GM12874 (cell line): ENCODE measurements around the gene GPRASP1.

Experiments
- TF ChIP-seq, protein P1 (sequence below): IDR thresholded peaks from 2 replicates; pipeline ENCODE4 v1.5.1; 2011; ENCODE audit warnings: low read depth, mild to moderate bottlenecking, control low read depth, low read length, moderate library complexity; ENCODE audit not compliant: insufficient read depth

GPRASP1 gene

GRCh38 chrX:102684772-102685520 is 33.7 kb downstream of the GPRASP1 start:
- TF ChIP-seq, protein P1, sequence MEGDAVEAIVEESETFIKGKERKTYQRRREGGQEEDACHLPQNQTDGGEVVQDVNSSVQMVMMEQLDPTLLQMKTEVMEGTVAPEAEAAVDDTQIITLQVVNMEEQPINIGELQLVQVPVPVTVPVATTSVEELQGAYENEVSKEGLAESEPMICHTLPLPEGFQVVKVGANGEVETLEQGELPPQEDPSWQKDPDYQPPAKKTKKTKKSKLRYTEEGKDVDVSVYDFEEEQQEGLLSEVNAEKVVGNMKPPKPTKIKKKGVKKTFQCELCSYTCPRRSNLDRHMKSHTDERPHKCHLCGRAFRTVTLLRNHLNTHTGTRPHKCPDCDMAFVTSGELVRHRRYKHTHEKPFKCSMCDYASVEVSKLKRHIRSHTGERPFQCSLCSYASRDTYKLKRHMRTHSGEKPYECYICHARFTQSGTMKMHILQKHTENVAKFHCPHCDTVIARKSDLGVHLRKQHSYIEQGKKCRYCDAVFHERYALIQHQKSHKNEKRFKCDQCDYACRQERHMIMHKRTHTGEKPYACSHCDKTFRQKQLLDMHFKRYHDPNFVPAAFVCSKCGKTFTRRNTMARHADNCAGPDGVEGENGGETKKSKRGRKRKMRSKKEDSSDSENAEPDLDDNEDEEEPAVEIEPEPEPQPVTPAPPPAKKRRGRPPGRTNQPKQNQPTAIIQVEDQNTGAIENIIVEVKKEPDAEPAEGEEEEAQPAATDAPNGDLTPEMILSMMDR: no peak

DNA sequence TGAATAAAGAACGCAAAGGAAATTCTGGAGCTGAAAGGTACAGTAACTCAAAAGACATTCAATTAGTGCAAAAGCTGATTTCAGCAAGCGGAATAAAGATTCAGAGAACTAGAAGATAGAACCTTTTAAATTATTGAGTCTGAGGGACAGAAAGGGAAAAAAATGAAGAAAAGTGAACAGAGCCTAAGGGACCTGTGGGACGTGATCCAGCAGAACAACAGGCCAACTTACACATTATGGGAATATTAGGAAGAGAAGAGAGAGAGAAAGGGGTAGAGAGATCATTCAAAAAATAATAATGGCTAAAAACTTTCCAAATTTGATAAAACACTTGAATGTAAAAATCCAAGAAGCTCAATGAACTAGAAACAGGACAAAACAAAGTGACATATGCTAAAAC is 43.5 kb downstream of the GPRASP1 start:
- TF ChIP-seq, protein P1: no peak

DNA sequence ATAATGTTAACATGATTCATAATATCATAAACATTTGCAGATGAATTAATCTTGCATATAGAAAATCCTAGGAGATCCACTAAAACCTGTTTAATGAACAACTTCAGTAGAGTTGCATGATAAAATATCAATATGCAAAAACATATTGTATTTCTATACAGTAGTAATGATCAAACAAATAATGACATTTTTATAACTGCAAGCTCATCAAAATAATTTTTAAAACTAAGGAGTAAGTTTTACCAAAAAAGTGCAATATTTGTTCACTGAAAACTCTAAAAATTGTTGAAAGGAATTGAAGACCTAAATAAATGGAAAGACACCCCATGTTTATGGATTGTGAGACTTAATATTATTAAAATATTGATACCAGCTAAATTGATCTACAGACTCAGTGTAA is 45.0 kb downstream of the GPRASP1 start:
- TF ChIP-seq, protein P1: no peak

DNA sequence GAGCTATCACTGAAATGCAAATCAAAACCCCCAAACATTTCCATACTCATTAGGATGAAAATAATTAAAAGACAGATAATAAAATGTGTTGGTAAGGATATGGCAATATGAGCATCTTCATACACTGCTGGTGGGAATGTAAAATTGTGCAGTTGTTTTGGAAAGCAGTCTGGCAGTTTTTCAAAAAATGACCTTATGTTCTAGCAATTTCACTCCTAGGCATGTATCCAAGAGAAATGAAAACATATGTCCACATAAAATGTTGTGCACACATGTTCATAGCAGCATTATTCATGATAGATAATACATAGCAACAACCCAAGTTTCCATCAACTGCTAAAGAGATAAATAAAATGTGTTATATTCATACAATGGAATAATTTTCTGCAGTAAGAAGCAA is 46.2 kb downstream of the GPRASP1 start:
- TF ChIP-seq, protein P1: no peak
